Left lung (tissue), 10 donors: Measurements from ENCODE around the gene AP1M1. TPM values are rescaled to one million over a fixed set of nuclear protein-coding genes. Genes with fewer than 3 reads are reported as not detected.

Source experiments
- ATAC-seq: fragments of 200-7000 bp; cut with Tn5 transposase; one replicate; pipeline ENCODE4 v1.9.1; 2020; ENCODE audit warnings: moderate library complexity
- DNase-seq, 4 donors: peaks; one replicate each; pipeline ENCODE4 v3.0.0-alpha.2; 2013 to 2020
- H3K27ac ChIP-seq, 2 donors: fragments of 200-600 bp; sonication (generic) in 1 of 2; one replicate each; pipeline versions ENCODE4 v1.5.0 to v1.8.0; 2020 to 2021
- H3K27me3 ChIP-seq, 2 donors: fragments of 200-600 bp; sonication (generic) in 1 of 2; one replicate each; pipeline versions ENCODE4 v1.5.0 to v1.8.0; 2020 to 2021
- H3K36me3 ChIP-seq, 2 donors: fragments of 200-600 bp; sonication (generic) in 1 of 2; one replicate each; pipeline versions ENCODE4 v1.5.0 to v1.8.0; 2020 to 2021
- H3K4me1 ChIP-seq, 2 donors: fragments of 200-600 bp; one replicate each; pipeline ENCODE4 v1.8.0; 2021
- H3K4me3 ChIP-seq, 2 donors: fragments of 200-600 bp; sonication (generic) in 1 of 2; one replicate each; pipeline versions ENCODE4 v1.5.0 to v1.8.0; 2020 to 2021; ENCODE audit warnings: mild to moderate bottlenecking in 1 of 2
- H3K9me3 ChIP-seq, 2 donors: fragments of 200-600 bp; sonication (generic) in 1 of 2; one replicate each; pipeline versions ENCODE4 v1.5.0 to v1.8.0; 2020 to 2021
- CTCF ChIP-seq, 2 donors: fragments of 200-600 bp; sonication (generic) in 1 of 2; IDR thresholded peaks; one replicate each; pipeline versions ENCODE4 v1.5.0 to v1.8.0; 2021; ENCODE audit warnings: antibody characterized with exemption in 2 of 2
- intact Hi-C, 2 donors: fragments of 100-400 bp; cut with DNase I; formaldehyde crosslinking; loops; one replicate each; pipeline versions ENCODE4 v1.11.2 to v1.14.2; 2022
- polyA plus RNA-seq, 6 donors: library from polyadenylated mRNA; unstranded; fragments of 120-200 nt; gene quantifications; one replicate each; pipeline ENCODE4 v1.2.1, GENCODE V29; 2013; ENCODE audit not compliant: insufficient read length in 6 of 6
- total RNA-seq, 2 donors: library from RNA; stranded (reverse); fragmentation: NEBNext Ultra II Directional; extraction: Animal tissue kit (Norgen Biotek cat#: 25700); gene quantifications; one replicate each; pipeline ENCODE4 v1.2.1, GENCODE V29; 2021
- donor health status: DM: no; HTN: yes; CAD: no.
- donor health status: DM: no; HTN: no; CAD: no.

Gene AP1M1
- total and polyA plus RNA-seq, 8 donors, result 51.2 to 73.9 (median 57.0) TPM

GRCh38 chr19:16203256-16204004 is 5.7 kb downstream of the AP1M1 start:
- Histone ChIP-seq H3K27me3 (no peaks in the 10 kb centered on the region), H3K4me3 (no peak overlapping the region), H3K9me3 (no peaks in the 10 kb centered on the region), H3K27ac (no peak overlapping the region), H3K4me1 (peaks cover 20 to 23% of the 10 kb centered on the region in 2 donors), H3K36me3 (peaks cover 0 to 81% of the 10 kb centered on the region in 2 donors)
- ATAC-seq, result no peak
- no peak for TF ChIP-seq CTCF (IDR thresholded peaks at IDR 0.05)
- intact Hi-C loops, result no loop called here
- no peak for DNase-seq

GRCh38 chr19:16204005-16204294 is 6.2 kb downstream of the AP1M1 start:
- ATAC-seq, result no peak
- peaks cover 0 to 86% of the 10 kb centered on the region in 2 donors for H3K36me3 ChIP-seq

GRCh38 chr19:16205205-16206045 is 7.7 kb downstream of the AP1M1 start:
- no peak for DNase-seq
- peaks cover 5 to 96% of the 10 kb centered on the region in 2 donors for H3K36me3 ChIP-seq
- H3K4me1 ChIP-seq, result peaks cover 1 to 3% of the 10 kb centered on the region in 2 donors
- ATAC-seq, result no peak
- H3K9me3 ChIP-seq, result no peaks in the 10 kb centered on the region
- no peak overlapping the region for H3K4me3 ChIP-seq
- no peak overlapping the region for H3K27ac ChIP-seq
- no peak for TF ChIP-seq CTCF (IDR thresholded peaks at IDR 0.05)
- intact Hi-C loops, result no loop called here
- no peaks in the 10 kb centered on the region for H3K27me3 ChIP-seq

More at GRCh38 chr19:16204005-16204294, 6.2 kb downstream of the AP1M1 start:
- Histone ChIP-seq H3K27ac (no peak overlapping the region), H3K4me1 (peaks cover 15 to 18% of the 10 kb centered on the region in 2 donors), H3K27me3 (no peaks in the 10 kb centered on the region), H3K4me3 (no peak overlapping the region), H3K9me3 (no peaks in the 10 kb centered on the region)
- intact Hi-C loops, result no loop called here
- no peak for DNase-seq
- TF ChIP-seq CTCF (IDR thresholded peaks at IDR 0.05), result no peak

- no peak for ATAC-seq
- no peak for TF ChIP-seq CTCF (IDR thresholded peaks at IDR 0.05)
- Histone ChIP-seq H3K4me3 (no peak overlapping the region), H3K36me3 (peaks cover 5 to 98% of the 10 kb centered on the region in 2 donors), H3K9me3 (no peaks in the 10 kb centered on the region), H3K4me1 (no peaks in the 10 kb centered on the region), H3K27ac (no peak overlapping the region), H3K27me3 (no peaks in the 10 kb centered on the region)
- no peak for DNase-seq
- intact Hi-C loops, result no loop called here
Observed at GRCh38 chr19:16206046-16206605, 8.4 kb downstream of the AP1M1 start.

- intact Hi-C loops, result no loop called here
- H3K4me1 ChIP-seq, result no peaks in the 10 kb centered on the region
- no peak for DNase-seq
- peaks cover 5 to 100% of the 10 kb centered on the region in 2 donors for H3K36me3 ChIP-seq
- no peaks in the 10 kb centered on the region for H3K27me3 ChIP-seq
- no peak overlapping the region for H3K27ac ChIP-seq
- TF ChIP-seq CTCF (IDR thresholded peaks at IDR 0.05), result no peak
- H3K9me3 ChIP-seq, result no peaks in the 10 kb centered on the region
- ATAC-seq, result no peak
- H3K4me3 ChIP-seq, result no peak overlapping the region
Observed at GRCh38 chr19:16206637-16207036, 8.9 kb downstream of the AP1M1 start.
